Measurements from ENCODE around the gene RASSF5.

GRCh38 chr1:206497774-206498173, 9.6 kb upstream of the RASSF5 start:
- TF ChIP-seq GATA2 (IDR thresholded peaks at IDR 0.05; ENCODE audit: low read depth, low read length) (no peak), GATA3 (IDR thresholded peaks at IDR 0.05; ENCODE audit: low read depth, low read length) (no peak)

Data from SH-SY5Y (cell line).